Left renal pelvis (tissue), 4 donors: ENCODE results near the gene CYTH4. TPM values are rescaled to one million over a fixed set of nuclear protein-coding genes. Genes with fewer than 3 reads are reported as not detected.

Source experiments
- DNase-seq, 4 donors: peaks; one replicate each; pipeline ENCODE4 v3.0.0-alpha.2; 2013; ENCODE audit warnings: low read depth in 4 of 4, low spot score in 3 of 4
- polyA plus RNA-seq, 4 donors: library from polyadenylated mRNA; unstranded; fragments of 120-200 nt; gene quantifications; one replicate each; pipeline ENCODE4 v1.2.1, GENCODE V29; 2013; ENCODE audit not compliant: insufficient read length in 4 of 4

Gene CYTH4
- polyA plus RNA-seq, 4 donors, result 3.4 to 6.2 (median 4.0) TPM

- no peak for DNase-seq
Observed at GRCh38 chr22:37267661-37268413, 14.5 kb upstream of the CYTH4 start.

GRCh38 chr22:37269936-37270678, 12.2 kb upstream of the CYTH4 start:
- no peak for DNase-seq

- DNase-seq, result no peak
Observed at GRCh38 chr22:37270928-37271650, 11.2 kb upstream of the CYTH4 start.

GRCh38 chr22:37273126-37273845, 9.0 kb upstream of the CYTH4 start:
- DNase-seq, result no peak

- no peak for DNase-seq
Observed at GRCh38 chr22:37273846-37274225, 8.5 kb upstream of the CYTH4 start.

- no peak for DNase-seq
Observed at GRCh38 chr22:37274380-37274862, 7.9 kb upstream of the CYTH4 start.

GRCh38 chr22:37275134-37275533, 7.2 kb upstream of the CYTH4 start:
- DNase-seq, result no peak

GRCh38 chr22:37275622-37276021, 6.7 kb upstream of the CYTH4 start:
- no peak for DNase-seq

GRCh38 chr22:37276776-37277175, 5.5 kb upstream of the CYTH4 start:
- DNase-seq, result no peak

- no peak for DNase-seq
Observed at GRCh38 chr22:37277384-37277783, 4.9 kb upstream of the CYTH4 start.

- no peak for DNase-seq
Observed at GRCh38 chr22:37278261-37278660, 4.0 kb upstream of the CYTH4 start.

- DNase-seq, result no peak
Observed at GRCh38 chr22:37279331-37280181, 2.8 kb upstream of the CYTH4 start.

- no peak for DNase-seq
Observed at GRCh38 chr22:37280718-37281117, 1.6 kb upstream of the CYTH4 start.

GRCh38 chr22:37281195-37281594, 1.1 kb upstream of the CYTH4 start:
- no peak for DNase-seq

- DNase-seq, result no peak
Observed at GRCh38 chr22:37281646-37282384, 493 bp upstream of the CYTH4 start.

GRCh38 chr22:37283393-37283937, 1.2 kb downstream of the CYTH4 start:
- no peak for DNase-seq

GRCh38 chr22:37284126-37284804, 2.0 kb downstream of the CYTH4 start:
- no peak for DNase-seq

- DNase-seq, result no peak
Observed at GRCh38 chr22:37284805-37285355, 2.6 kb downstream of the CYTH4 start.
